ENCODE data around the gene NAA20. TPM values are rescaled to one million over a fixed set of nuclear protein-coding genes. Genes with fewer than 3 reads are reported as not detected.

The NAA20 gene
- total RNA-seq, 6 donors from 2014 or later, result 17.8 to 56.5 (median 49.4) TPM

DNA sequence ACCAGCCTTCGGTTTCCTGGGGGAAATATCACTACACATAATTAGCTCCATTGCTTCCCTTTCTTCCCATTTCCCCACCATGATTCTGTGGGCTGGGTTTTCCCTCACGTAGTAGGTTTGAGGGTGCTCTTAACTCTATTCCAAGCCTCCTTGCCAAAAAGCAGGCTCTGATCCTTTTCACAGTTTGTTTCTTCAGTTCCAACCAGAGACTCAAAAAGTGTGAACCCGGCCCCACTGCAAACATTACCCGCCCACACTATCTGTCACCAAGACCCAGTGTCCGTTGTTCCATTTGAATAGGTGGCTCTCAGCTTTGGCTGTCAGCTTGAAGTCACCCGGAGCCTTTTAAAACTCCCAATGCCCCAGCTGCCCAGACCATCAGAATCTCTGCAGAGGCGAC, 11.8 kb upstream of the NAA20 start:
- Histone ChIP-seq H3K9me3 (no peaks in the 10 kb centered on the region), H3K4me3 (no peak overlapping the region), H3K4me1 (peaks cover 19 to 38% (median 25%) of the 10 kb centered on the region in 4 donors), H3K27ac (peak overlapping the region in 2 of 4 donors; percentile 2 to 13), H3K27me3 (no peaks in the 10 kb centered on the region), H3K36me3 (peaks cover 5 to 26% (median 7%) of the 10 kb centered on the region in 4 donors)
- no peak for TF ChIP-seq POLR2A (IDR thresholded peaks at IDR 0.05)
- ATAC-seq (ENCODE audit: low FRiP score in 2 of 2) (no peak), DNase-seq (no peak)
- WGBS, 2 donors, result 67 to 81% methylated on average over 7 of the region's 7 CpGs

DNA sequence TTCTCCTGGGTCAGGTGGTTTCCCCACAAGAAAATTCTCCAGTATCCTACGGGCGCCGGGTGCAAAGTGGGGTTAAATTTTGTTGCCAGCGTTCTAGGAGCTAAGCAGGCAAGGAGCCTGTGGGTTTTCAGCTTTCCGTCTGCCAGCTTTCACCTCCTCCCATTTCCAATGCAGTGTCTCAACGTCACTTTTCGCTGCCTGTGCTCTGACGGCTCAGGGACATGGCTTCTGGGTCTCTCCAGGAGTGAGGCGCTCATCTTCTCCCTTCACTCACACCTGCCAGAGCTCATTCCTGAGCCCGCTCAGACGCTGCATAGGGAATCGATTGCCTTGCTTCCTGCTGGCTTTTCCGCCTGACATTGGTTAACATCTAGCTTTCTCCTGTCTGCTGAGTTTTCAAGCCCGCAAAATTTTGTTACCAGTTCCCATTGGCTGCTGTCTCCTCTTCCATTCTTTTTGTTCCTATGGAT, 7.3 kb upstream of the NAA20 start:
- H3K9me3 ChIP-seq, result no peaks in the 10 kb centered on the region
- TF ChIP-seq, protein P1, sequence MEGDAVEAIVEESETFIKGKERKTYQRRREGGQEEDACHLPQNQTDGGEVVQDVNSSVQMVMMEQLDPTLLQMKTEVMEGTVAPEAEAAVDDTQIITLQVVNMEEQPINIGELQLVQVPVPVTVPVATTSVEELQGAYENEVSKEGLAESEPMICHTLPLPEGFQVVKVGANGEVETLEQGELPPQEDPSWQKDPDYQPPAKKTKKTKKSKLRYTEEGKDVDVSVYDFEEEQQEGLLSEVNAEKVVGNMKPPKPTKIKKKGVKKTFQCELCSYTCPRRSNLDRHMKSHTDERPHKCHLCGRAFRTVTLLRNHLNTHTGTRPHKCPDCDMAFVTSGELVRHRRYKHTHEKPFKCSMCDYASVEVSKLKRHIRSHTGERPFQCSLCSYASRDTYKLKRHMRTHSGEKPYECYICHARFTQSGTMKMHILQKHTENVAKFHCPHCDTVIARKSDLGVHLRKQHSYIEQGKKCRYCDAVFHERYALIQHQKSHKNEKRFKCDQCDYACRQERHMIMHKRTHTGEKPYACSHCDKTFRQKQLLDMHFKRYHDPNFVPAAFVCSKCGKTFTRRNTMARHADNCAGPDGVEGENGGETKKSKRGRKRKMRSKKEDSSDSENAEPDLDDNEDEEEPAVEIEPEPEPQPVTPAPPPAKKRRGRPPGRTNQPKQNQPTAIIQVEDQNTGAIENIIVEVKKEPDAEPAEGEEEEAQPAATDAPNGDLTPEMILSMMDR (IDR thresholded peaks at IDR 0.05), result no peak
- TF ChIP-seq POLR2AphosphoS5 (IDR thresholded peaks at IDR 0.05) (no peak), EP300 (IDR thresholded peaks at IDR 0.05) (no peak), POLR2A (IDR thresholded peaks at IDR 0.05) (no peak)
- ATAC-seq (ENCODE audit: low FRiP score in 2 of 2) (no peak), DNase-seq (no peak)
- H3K4me1 ChIP-seq, result peaks cover 16 to 26% (median 17%) of the 10 kb centered on the region in 4 donors
- H3K27ac ChIP-seq, result peak overlapping the region in 2 of 4 donors; percentile 11 to 27
- H3K36me3 ChIP-seq, result no peaks in the 10 kb centered on the region
- no peaks in the 10 kb centered on the region for H3K27me3 ChIP-seq
- no peak overlapping the region for H3K4me3 ChIP-seq
- WGBS, 2 donors, result 65 to 77% methylated on average over 14 of the region's 14 CpGs

DNA sequence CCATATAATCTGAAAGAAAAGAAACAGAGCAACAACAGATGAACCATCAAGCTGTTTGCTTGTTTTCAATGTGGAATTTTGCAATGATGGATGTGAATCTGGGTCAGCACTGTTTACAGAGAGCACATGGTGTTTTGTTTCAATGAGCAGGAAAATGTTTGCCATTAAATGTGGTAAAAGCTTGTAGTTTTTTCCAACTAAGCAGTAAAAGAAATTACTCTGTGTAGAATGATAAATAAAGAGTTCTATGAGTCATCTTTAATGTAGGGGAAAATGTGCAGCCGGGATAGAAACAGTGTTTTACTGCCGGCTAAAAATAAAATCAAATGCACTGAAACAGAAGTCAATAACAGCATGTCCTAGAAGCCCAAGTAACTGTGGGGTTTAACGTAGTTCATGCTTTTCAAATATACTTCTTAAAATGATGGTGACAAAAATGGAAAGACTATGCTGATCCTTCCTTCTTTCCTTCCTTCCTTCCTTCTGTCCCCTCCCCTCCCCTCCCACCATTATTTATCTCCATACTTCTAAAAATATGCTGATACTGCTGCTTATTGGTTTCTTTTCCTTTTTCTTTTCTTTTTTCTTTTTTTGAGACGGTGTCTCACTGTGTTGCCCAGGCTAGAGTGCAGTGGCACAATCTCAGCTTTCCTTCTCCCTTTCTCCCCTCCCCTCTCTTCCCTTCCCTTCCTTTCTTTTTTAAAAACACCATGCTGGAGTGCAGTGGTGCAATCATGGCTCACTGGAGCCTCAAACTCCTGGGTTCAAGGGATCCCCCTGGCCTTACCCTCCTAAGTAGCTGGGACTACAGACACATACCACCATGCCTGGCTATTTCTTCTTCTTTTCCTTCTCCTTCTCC, 6.3 kb upstream of the NAA20 start:
- Histone ChIP-seq H3K9me3 (no peaks in the 10 kb centered on the region), H3K4me1 (peaks cover 18 to 29% (median 25%) of the 10 kb centered on the region in 4 donors), H3K36me3 (no peaks in the 10 kb centered on the region), H3K27me3 (no peaks in the 10 kb centered on the region), H3K4me3 (no peak overlapping the region), H3K27ac (peak overlapping the region; percentile 23 to 69 (median 60))
- peak in 1 of 2 donors; percentile 42 for ATAC-seq (ENCODE audit: low FRiP score in 2 of 2)
- DNase-seq, result no peak
- WGBS, 2 donors, result 40 to 46% methylated on average over 4 of the region's 4 CpGs
- TF ChIP-seq, protein P1 (IDR thresholded peaks at IDR 0.05), result no peak
- TF ChIP-seq POLR2A (IDR thresholded peaks at IDR 0.05) (no peak), POLR2AphosphoS5 (IDR thresholded peaks at IDR 0.05) (no peak), EP300 (IDR thresholded peaks at IDR 0.05) (no peak)

DNA sequence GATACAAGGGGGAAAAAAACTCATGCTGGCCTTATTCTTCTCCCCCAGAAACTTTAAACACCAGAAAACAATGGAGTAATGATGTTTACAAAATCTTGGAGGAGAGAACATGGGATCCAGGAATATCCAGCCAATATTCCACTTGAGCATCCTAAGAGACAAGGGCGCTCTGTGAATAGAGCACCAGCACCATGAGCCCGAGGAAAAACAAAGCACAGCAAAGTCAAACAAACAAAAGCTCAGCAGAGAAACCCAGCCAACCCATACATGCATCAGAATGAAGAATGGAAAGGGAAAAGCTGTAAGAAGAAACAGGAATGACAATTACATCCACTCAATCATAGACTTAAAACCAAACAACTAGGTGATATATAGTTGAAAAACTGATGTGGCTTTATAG, 4.6 kb upstream of the NAA20 start:
- no peak for TF ChIP-seq POLR2A (IDR thresholded peaks at IDR 0.05)
- TF ChIP-seq POLR2AphosphoS5 (IDR thresholded peaks at IDR 0.05), result no peak
- TF ChIP-seq, protein P1 (IDR thresholded peaks at IDR 0.05), result no peak
- TF ChIP-seq EP300 (IDR thresholded peaks at IDR 0.05), result no peak
- Histone ChIP-seq H3K4me1 (peaks cover 22 to 42% (median 32%) of the 10 kb centered on the region in 4 donors), H3K27me3 (no peaks in the 10 kb centered on the region), H3K36me3 (no peaks in the 10 kb centered on the region), H3K4me3 (no peak overlapping the region), H3K9me3 (no peaks in the 10 kb centered on the region), H3K27ac (no peak overlapping the region)
- ATAC-seq (ENCODE audit: low FRiP score in 2 of 2) (no peak), DNase-seq (no peak)
- WGBS, 2 donors, result 58 to 66% methylated on average over 2 of the region's 2 CpGs

DNA sequence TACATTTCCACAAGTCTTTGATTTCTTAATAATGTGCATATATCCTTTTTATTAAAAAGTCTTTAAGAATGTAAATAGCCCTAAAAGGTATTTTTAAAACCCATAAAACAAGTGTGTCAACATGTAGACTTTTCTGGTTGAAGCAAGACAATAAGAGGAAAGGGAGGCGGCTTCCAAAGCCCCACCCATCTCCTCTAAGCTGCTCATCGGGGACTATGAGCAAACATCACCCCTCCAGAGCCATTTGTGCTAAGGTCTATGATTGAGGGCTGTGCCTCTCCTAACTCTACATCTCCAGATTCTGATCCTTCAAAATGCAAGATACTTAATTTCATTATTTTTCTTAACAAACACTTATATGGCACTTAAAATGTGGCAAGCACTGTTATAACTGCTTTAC, 2.5 kb upstream of the NAA20 start:
- ATAC-seq (ENCODE audit: low FRiP score in 2 of 2) (no peak), DNase-seq (no peak)
- no peak overlapping the region for H3K4me3 ChIP-seq
- peak overlapping the region in 2 of 4 donors; percentile 10 to 33 for H3K27ac ChIP-seq
- peaks cover 0 to 3% (median 0%) of the 10 kb centered on the region in 4 donors for H3K36me3 ChIP-seq
- TF ChIP-seq POLR2A (IDR thresholded peaks at IDR 0.05) (no peak), EP300 (IDR thresholded peaks at IDR 0.05) (no peak), POLR2AphosphoS5 (IDR thresholded peaks at IDR 0.05) (no peak)
- TF ChIP-seq, protein P1 (IDR thresholded peaks at IDR 0.05), result no peak
- 19 to 21% methylated on average over 2 of the region's 2 CpGs for WGBS, 2 donors
- no peaks in the 10 kb centered on the region for H3K9me3 ChIP-seq
- no peaks in the 10 kb centered on the region for H3K27me3 ChIP-seq
- H3K4me1 ChIP-seq, result peaks cover 37 to 62% (median 49%) of the 10 kb centered on the region in 4 donors

Measured in upper lobe of left lung (tissue), 6 donors.